Measurements from ENCODE around the gene BANF2. TPM values are rescaled to one million over a fixed set of nuclear protein-coding genes. Genes with fewer than 3 reads are reported as not detected.

The BANF2 gene
- polyA plus RNA-seq, 1 of the 3 experiments (the other 2 are of a cell fraction): not detected

DNA sequence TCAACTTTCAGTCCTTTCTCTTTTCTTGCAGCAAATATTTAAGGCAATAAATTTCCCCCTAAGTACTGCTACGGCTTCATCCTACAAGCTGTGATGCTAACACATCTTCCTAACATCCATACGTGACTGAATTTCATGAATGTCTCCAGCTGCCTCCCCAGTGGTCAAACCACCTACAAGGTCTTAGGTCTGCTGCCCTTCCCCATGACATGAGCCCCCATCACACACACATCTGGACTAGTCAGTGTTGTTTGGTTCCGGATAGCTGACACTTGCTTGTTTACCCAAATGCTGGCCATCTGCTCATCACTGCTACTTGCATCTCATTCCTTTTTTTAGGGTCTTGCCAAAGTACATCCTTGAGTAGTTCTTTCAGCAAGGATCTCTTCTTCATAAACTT, 32.3 kb upstream of the BANF2 start:
- no peak overlapping the region for H3K9ac ChIP-seq
- ChIA-PET POLR2A (no interaction called here), CTCF (interaction anchor here (1.8 to 1.9 kb wide), 2 partner anchors 9 to 15 kb away, joined by 5 read pairs; partner anchors contain the start of gene RRBP1)
- no peak overlapping the region for H3K4me3 ChIP-seq (ENCODE audit: low read depth in 2 of 2, low read length in 1 of 2)
- H3K79me2 ChIP-seq (ENCODE audit: insufficient read depth): peaks cover 95% of the 10 kb centered on the region
- peak overlapping the region; percentile 15; the same call in 1 of the 2 replicates for H3K4me2 ChIP-seq
- peaks cover 6 to 44% of the 10 kb centered on the region in 2 experiments; a peak in 2 of 4 replicates for H3K4me1 ChIP-seq (ENCODE audit: control insufficient read depth in 1 of 2, insufficient read depth in 2 of 2, low read depth in 1 of 2, low read length in 1 of 2)
- DNase-seq: no peak
- peaks cover 12% of the 10 kb centered on the region for H3F3A ChIP-seq (replicated peaks; ENCODE audit: insufficient read depth)
- H2AFZ ChIP-seq (ENCODE audit: low read depth): no peak overlapping the region
- TF ChIP-seq SIN3A (IDR thresholded peaks at IDR 0.05; ENCODE audit: borderline replicate concordance, low read depth, low read length) (no peak), RFX5 (IDR thresholded peaks at IDR 0.05; ENCODE audit: low read length) (no peak)
- H3K9me2 ChIP-seq: no peaks in the 10 kb centered on the region
- WGBS (ENCODE audit: low lambda C conversion rate): 100% methylated on average over 3 of the region's 3 CpGs
- H3K27me3 ChIP-seq (ENCODE audit: insufficient read depth): no peaks in the 10 kb centered on the region
- H4K20me1 ChIP-seq (ENCODE audit: insufficient read depth): peaks cover 87% of the 10 kb centered on the region
- no peaks in the 10 kb centered on the region for H3K9me3 ChIP-seq
- H3K27ac ChIP-seq (ENCODE audit: low read depth in 2 of 2, low read length in 1 of 2): peak overlapping the region in 1 of 2 experiments; percentile 11; a peak in 1 of 4 replicates
- H3K36me3 ChIP-seq (replicated peaks in 1 of 2; ENCODE audit: control insufficient read depth in 1 of 2, insufficient read depth in 2 of 2, low read length in 1 of 2): peaks cover 8 to 12% of the 10 kb centered on the region in 2 experiments

DNA sequence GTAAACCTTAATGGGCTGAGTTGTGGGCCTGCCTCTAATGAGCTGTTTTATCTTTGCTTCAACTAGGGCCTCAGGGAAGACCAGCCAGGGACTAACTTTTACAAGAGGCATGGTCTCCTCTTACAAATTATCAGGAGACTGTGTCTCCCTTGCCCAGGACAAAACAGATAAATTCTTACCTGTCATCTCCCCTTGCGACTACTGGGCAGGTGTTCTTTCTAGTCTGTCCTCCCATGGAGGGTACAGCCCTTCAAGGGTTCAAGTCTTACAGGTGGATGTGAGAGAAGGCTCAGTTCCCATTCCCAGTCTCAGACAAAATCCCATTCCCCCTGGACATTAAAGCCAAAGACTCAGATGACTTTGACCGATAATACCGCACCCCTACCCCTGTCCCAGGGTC, 31.3 kb upstream of the BANF2 start:
- no peak overlapping the region for H3K27ac ChIP-seq (ENCODE audit: low read depth in 2 of 2, low read length in 1 of 2)
- DNase-seq: no peak
- peaks cover 95% of the 10 kb centered on the region for H3K79me2 ChIP-seq (ENCODE audit: insufficient read depth)
- no peak overlapping the region for H3K4me2 ChIP-seq
- no peaks in the 10 kb centered on the region for H3K9me3 ChIP-seq
- H2AFZ ChIP-seq (ENCODE audit: low read depth): no peak overlapping the region
- H3K9ac ChIP-seq: no peak overlapping the region
- 97% methylated on average over 3 of the region's 3 CpGs for WGBS (ENCODE audit: low lambda C conversion rate)
- TF ChIP-seq, protein P1, sequence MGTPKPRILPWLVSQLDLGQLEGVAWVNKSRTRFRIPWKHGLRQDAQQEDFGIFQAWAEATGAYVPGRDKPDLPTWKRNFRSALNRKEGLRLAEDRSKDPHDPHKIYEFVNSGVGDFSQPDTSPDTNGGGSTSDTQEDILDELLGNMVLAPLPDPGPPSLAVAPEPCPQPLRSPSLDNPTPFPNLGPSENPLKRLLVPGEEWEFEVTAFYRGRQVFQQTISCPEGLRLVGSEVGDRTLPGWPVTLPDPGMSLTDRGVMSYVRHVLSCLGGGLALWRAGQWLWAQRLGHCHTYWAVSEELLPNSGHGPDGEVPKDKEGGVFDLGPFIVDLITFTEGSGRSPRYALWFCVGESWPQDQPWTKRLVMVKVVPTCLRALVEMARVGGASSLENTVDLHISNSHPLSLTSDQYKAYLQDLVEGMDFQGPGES (IDR thresholded peaks at IDR 0.05; ENCODE audit: low read depth, low read length): no peak
- TF ChIP-seq, protein P2, sequence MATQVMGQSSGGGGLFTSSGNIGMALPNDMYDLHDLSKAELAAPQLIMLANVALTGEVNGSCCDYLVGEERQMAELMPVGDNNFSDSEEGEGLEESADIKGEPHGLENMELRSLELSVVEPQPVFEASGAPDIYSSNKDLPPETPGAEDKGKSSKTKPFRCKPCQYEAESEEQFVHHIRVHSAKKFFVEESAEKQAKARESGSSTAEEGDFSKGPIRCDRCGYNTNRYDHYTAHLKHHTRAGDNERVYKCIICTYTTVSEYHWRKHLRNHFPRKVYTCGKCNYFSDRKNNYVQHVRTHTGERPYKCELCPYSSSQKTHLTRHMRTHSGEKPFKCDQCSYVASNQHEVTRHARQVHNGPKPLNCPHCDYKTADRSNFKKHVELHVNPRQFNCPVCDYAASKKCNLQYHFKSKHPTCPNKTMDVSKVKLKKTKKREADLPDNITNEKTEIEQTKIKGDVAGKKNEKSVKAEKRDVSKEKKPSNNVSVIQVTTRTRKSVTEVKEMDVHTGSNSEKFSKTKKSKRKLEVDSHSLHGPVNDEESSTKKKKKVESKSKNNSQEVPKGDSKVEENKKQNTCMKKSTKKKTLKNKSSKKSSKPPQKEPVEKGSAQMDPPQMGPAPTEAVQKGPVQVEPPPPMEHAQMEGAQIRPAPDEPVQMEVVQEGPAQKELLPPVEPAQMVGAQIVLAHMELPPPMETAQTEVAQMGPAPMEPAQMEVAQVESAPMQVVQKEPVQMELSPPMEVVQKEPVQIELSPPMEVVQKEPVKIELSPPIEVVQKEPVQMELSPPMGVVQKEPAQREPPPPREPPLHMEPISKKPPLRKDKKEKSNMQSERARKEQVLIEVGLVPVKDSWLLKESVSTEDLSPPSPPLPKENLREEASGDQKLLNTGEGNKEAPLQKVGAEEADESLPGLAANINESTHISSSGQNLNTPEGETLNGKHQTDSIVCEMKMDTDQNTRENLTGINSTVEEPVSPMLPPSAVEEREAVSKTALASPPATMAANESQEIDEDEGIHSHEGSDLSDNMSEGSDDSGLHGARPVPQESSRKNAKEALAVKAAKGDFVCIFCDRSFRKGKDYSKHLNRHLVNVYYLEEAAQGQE (IDR thresholded peaks at IDR 0.05; ENCODE audit: low read depth, low read length): no peak
- no peak for TF ChIP-seq ELF1 (IDR thresholded peaks at IDR 0.05)
- TF ChIP-seq MXI1 (IDR thresholded peaks at IDR 0.05; ENCODE audit: low read depth, low read length): no peak
- no peak for TF ChIP-seq GABPA (IDR thresholded peaks at IDR 0.05; ENCODE audit: low read depth)
- TF ChIP-seq SMC3 (IDR thresholded peaks at IDR 0.05; ENCODE audit: low read depth, low read length): no peak
- TF ChIP-seq, protein P3, sequence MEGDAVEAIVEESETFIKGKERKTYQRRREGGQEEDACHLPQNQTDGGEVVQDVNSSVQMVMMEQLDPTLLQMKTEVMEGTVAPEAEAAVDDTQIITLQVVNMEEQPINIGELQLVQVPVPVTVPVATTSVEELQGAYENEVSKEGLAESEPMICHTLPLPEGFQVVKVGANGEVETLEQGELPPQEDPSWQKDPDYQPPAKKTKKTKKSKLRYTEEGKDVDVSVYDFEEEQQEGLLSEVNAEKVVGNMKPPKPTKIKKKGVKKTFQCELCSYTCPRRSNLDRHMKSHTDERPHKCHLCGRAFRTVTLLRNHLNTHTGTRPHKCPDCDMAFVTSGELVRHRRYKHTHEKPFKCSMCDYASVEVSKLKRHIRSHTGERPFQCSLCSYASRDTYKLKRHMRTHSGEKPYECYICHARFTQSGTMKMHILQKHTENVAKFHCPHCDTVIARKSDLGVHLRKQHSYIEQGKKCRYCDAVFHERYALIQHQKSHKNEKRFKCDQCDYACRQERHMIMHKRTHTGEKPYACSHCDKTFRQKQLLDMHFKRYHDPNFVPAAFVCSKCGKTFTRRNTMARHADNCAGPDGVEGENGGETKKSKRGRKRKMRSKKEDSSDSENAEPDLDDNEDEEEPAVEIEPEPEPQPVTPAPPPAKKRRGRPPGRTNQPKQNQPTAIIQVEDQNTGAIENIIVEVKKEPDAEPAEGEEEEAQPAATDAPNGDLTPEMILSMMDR (IDR thresholded peaks at IDR 0.05): no peak
- TF ChIP-seq TEAD4 (IDR thresholded peaks at IDR 0.05; ENCODE audit: borderline replicate concordance, insufficient read depth): no peak
- no peak for TF ChIP-seq FOXM1 (IDR thresholded peaks at IDR 0.05; ENCODE audit: low read depth)
- no peak for TF ChIP-seq RCOR1 (IDR thresholded peaks at IDR 0.05; ENCODE audit: low read length)
- TF ChIP-seq, protein P4, sequence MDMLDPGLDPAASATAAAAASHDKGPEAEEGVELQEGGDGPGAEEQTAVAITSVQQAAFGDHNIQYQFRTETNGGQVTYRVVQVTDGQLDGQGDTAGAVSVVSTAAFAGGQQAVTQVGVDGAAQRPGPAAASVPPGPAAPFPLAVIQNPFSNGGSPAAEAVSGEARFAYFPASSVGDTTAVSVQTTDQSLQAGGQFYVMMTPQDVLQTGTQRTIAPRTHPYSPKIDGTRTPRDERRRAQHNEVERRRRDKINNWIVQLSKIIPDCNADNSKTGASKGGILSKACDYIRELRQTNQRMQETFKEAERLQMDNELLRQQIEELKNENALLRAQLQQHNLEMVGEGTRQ (IDR thresholded peaks at IDR 0.05; ENCODE audit: borderline replicate concordance, low read depth, low read length): no peak
- no peak for TF ChIP-seq POLR2AphosphoS5 (IDR thresholded peaks at IDR 0.05; ENCODE audit: low read depth, low read length)
- TF ChIP-seq MEF2A (IDR thresholded peaks at IDR 0.05; ENCODE audit: borderline replicate concordance, low read depth): no peak
- TF ChIP-seq TCF12 (IDR thresholded peaks at IDR 0.05): no peak
- TF ChIP-seq RXRA (IDR thresholded peaks at IDR 0.05; ENCODE audit: borderline replicate concordance, low read depth): no peak
- H3K4me1 ChIP-seq (ENCODE audit: control insufficient read depth in 1 of 2, insufficient read depth in 2 of 2, low read depth in 1 of 2, low read length in 1 of 2): peaks cover 6 to 37% of the 10 kb centered on the region in 2 experiments; a peak in 2 of 4 replicates
- H3K4me3 ChIP-seq (ENCODE audit: low read depth in 2 of 2, low read length in 1 of 2): no peak overlapping the region
- no peaks in the 10 kb centered on the region for H3K27me3 ChIP-seq (ENCODE audit: insufficient read depth)
- POLR2A ChIA-PET: no interaction called here
- peaks cover 8 to 16% of the 10 kb centered on the region in 2 experiments for H3K36me3 ChIP-seq (replicated peaks in 1 of 2; ENCODE audit: control insufficient read depth in 1 of 2, insufficient read depth in 2 of 2, low read length in 1 of 2)
- peaks cover 12% of the 10 kb centered on the region for H3F3A ChIP-seq (replicated peaks; ENCODE audit: insufficient read depth)
- H4K20me1 ChIP-seq (ENCODE audit: insufficient read depth): peaks cover 87% of the 10 kb centered on the region
- no peaks in the 10 kb centered on the region for H3K9me2 ChIP-seq
- CTCF ChIA-PET: interaction anchor here (1.0 to 1.9 kb wide), 2 partner anchors 14 to 20 kb away, joined by 3 to 5 read pairs; partner anchors contain the start of gene RRBP1
